Ovary (tissue), 9 donors: ENCODE data around the gene RABGAP1L. TPM values are rescaled to one million over a fixed set of nuclear protein-coding genes. Genes with fewer than 3 reads are reported as not detected.
"Not testable (repeated sequence)": the region's sequence is repeated elsewhere in the genome, so short reads cannot be mapped to it uniquely, and the experiment has no call there.

Experiments
- DNase-seq, 5 donors: peaks; one replicate each; pipeline ENCODE4 v3.0.0-alpha.2; 2019 to 2020
- H3K27ac ChIP-seq, 2 donors: fragments of 200-600 bp; one replicate each; pipeline versions ENCODE4 v1.5.1 to v1.8.0; 2019 to 2022
- H3K27me3 ChIP-seq: fragments of 200-600 bp; one replicate; pipeline ENCODE4 v1.8.0; 2022
- H3K36me3 ChIP-seq: fragments of 200-600 bp; sonication (generic); one replicate; pipeline ENCODE4 v1.5.1; 2019
- H3K4me1 ChIP-seq: one replicate; pipeline ENCODE4 v1.8.1; 2013; ENCODE audit warnings: mild to moderate bottlenecking, moderate library complexity; ENCODE audit not compliant: insufficient read depth
- H3K4me3 ChIP-seq: fragments of 200-600 bp; sonication (generic); one replicate; pipeline ENCODE4 v1.5.1; 2017
- H3K9me3 ChIP-seq, 2 donors: fragments of 200-600 bp in 1 of 2; sonication (generic) in 1 of 2; one replicate each; pipeline versions ENCODE4 v1.5.1 to v1.8.1; 2013 to 2019; ENCODE audit warnings: mild to moderate bottlenecking in 1 of 2, moderate library complexity in 1 of 2
- EP300 ChIP-seq: sonication (generic); formaldehyde crosslinking; IDR thresholded peaks from one replicate; pipeline ENCODE4 v1.6.1; 2017; ENCODE audit warnings: antibody characterized with exemption
- POLR2A ChIP-seq: fragments of 450-650 bp; IDR thresholded peaks from one replicate; pipeline ENCODE4 v1.6.1; 2017; ENCODE audit warnings: antibody characterized with exemption, mild to moderate bottlenecking, moderate library complexity
- WGBS, 3 donors: extraction: QIAGEN DNeasy Blood & Tissue Kit in 1 of 3; methylation state at CpG; one replicate each; pipeline versions ENCODE4 v1.1.5 to v1.1.7; 2013 to 2017; 5-methylcytosine and 5-hydroxymethylcytosine counted together
- intact Hi-C, 4 donors: fragments of 100-400 bp; cut with DNase I; formaldehyde crosslinking; loops; one replicate each; pipeline versions ENCODE4 v1.11.0 to v1.15.1; 2022 to 2023
- polyA plus RNA-seq, 2 donors: library from polyadenylated mRNA; stranded (reverse); fragments of 200-250 nt in 1 of 2; fragments of 350-450 nt in 1 of 2; fragmentation: Illumina TruSeq in 1 of 2; extraction: RNeasy Lipid Tissue Mini Kit (QIAGEN cat#74804) in 1 of 2; gene quantifications; one replicate each; pipeline ENCODE4 v1.2.3, GENCODE V29; 2013 to 2014
- total RNA-seq, 7 donors: library from RNA; depleted of rRNA in 2 of 7; stranded (reverse); fragments of >200 nt in 2 of 7; fragmentation: NEBNext Ultra II Directional in 3 of 7; extraction: Animal tissue kit (Norgen Biotek cat#: 25700) in 3 of 7; gene quantifications; one replicate each; pipeline versions ENCODE4 v1.1.0 to v1.2.4, GENCODE V29; 2016 to 2023
- TF ChIP-seq, protein P1 (sequence below), 3 donors: fragments of 450-650 bp in 2 of 3; fragments of 200-600 bp in 1 of 3; IDR thresholded peaks; one replicate each; pipeline versions ENCODE4 v1.5.1 to v1.8.0; 2016 to 2022; ENCODE audit warnings: antibody characterized with exemption in 3 of 3, mild to moderate bottlenecking in 1 of 3
- donor health status: DM: no; HTN: no; CAD: no; lungs with moderate emphysema.
- donor health status: DM: no; HTN: no; CAD: no.
- donor health status: Bipolar disorder and iron deficiency.
- donor health status: DM: yes; HTN: yes; CAD: no.
- donor health status: DM: no; HTN: no; CAD: no.
- donor health status: DM: yes; HTN: yes; CAD: no.

The RABGAP1L gene
- total and polyA plus RNA-seq, 9 donors = 17.1 to 56.5 (median 43.6) TPM

DNA sequence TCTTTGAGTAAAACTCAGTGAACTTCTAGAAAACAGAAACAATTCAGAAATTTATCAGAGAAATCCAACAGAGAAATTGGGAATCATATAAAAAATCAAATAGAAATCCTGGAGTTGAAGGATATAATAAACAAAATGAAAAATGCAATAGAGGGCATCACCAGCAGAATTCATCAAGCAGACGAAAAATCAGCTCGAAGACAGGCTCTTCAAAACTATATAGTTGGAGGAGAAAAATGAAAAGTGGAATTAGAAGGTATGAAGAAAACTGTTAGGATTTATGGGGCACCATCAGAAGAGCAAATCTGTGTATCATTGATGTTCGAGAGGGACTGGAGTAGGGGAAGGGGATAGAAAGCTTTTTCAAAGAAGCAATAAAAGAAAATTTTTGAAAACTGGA, 167.0 kb downstream of the RABGAP1L start:
- TF ChIP-seq EP300 = no peak
- Histone ChIP-seq H3K4me3 (no peak overlapping the region), H3K27ac (no peak overlapping the region), H3K27me3 (no peaks in the 10 kb centered on the region), H3K4me1 (no peaks in the 10 kb centered on the region), H3K9me3 (no peaks in the 10 kb centered on the region), H3K36me3 (no peaks in the 10 kb centered on the region)
- intact Hi-C loops = no loop called here
- 94 to 97% (median 96%) methylated on average over 3 of the region's 3 CpGs for WGBS, 3 donors
- no peak for DNase-seq

DNA sequence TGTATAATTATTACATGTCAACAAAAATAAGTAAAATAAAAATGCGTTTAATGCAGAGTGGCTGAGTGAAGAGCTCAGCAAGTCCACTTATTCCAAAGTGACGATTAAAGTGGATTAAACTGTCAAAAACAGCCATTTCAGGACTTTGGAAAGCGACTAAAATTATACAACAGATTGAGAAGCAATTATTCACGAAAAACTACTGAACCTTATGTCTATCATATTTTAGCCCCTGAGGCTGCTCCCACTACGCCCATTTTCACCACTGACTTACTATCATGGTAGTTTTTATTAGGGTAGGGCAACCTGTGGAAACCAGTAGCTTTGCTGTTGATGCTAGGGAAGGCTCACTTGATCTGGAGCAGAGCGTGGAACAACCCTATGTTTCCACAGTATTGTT, 174.1 kb downstream of the RABGAP1L start:
- Histone ChIP-seq H3K4me1 (peaks cover 1% of the 10 kb centered on the region), H3K36me3 (no peaks in the 10 kb centered on the region), H3K9me3 (no peaks in the 10 kb centered on the region), H3K27me3 (no peaks in the 10 kb centered on the region), H3K27ac (no peak overlapping the region), H3K4me3 (no peak overlapping the region)
- no peak for TF ChIP-seq EP300
- TF ChIP-seq, protein P1, sequence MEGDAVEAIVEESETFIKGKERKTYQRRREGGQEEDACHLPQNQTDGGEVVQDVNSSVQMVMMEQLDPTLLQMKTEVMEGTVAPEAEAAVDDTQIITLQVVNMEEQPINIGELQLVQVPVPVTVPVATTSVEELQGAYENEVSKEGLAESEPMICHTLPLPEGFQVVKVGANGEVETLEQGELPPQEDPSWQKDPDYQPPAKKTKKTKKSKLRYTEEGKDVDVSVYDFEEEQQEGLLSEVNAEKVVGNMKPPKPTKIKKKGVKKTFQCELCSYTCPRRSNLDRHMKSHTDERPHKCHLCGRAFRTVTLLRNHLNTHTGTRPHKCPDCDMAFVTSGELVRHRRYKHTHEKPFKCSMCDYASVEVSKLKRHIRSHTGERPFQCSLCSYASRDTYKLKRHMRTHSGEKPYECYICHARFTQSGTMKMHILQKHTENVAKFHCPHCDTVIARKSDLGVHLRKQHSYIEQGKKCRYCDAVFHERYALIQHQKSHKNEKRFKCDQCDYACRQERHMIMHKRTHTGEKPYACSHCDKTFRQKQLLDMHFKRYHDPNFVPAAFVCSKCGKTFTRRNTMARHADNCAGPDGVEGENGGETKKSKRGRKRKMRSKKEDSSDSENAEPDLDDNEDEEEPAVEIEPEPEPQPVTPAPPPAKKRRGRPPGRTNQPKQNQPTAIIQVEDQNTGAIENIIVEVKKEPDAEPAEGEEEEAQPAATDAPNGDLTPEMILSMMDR (IDR thresholded peaks at IDR 0.05) = no peak
- no peak for TF ChIP-seq POLR2A
- no peak for DNase-seq
- intact Hi-C loops = no loop called here
- WGBS, 3 donors = 91 to 97% (median 93%) methylated on average over 6 of the region's 6 CpGs

DNA sequence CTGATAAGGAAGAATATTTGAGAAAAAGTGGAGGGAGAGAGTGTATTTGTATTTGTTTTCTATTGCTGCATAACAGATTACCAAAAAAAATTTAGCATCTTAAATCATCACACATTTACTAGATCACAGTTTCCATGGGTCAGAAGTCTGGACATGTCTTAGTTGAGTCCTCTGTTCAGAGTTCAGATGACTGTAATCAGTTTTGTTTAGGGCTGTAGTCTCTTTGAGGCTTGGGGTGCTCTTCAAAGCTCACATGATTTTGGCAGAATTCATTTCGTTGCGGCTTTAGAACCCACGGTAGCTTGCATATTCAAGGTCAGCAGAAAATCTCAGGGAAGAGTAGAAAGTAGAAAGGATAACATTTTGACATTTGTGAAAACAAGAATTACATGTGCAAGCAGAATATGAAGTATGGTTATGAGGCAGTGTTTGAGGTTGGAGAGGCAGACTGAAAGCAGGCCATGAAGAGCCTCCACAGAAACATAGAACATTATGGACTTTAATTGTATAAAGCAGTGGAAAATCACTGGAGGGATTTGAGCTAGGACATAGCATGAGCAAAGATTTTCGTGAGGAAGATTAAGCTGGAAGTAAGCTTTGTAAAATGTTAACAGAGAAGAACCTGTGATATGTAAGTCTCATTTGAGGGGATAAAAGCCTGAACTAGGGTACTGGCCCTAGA, 177.8 kb downstream of the RABGAP1L start:
- no peak overlapping the region for H3K27ac ChIP-seq
- peaks cover 1% of the 10 kb centered on the region for H3K4me1 ChIP-seq
- no peaks in the 10 kb centered on the region for H3K36me3 ChIP-seq
- TF ChIP-seq EP300 = no peak
- TF ChIP-seq, protein P1 (IDR thresholded peaks at IDR 0.05) = no peak
- TF ChIP-seq POLR2A = no peak
- DNase-seq = no peak
- no peaks in the 10 kb centered on the region for H3K27me3 ChIP-seq
- no peaks in the 10 kb centered on the region for H3K9me3 ChIP-seq
- H3K4me3 ChIP-seq = no peak overlapping the region
- 18 to 44% (median 24%) methylated on average over 4 of the region's 4 CpGs for WGBS, 3 donors
- intact Hi-C loops = no loop called here

DNA sequence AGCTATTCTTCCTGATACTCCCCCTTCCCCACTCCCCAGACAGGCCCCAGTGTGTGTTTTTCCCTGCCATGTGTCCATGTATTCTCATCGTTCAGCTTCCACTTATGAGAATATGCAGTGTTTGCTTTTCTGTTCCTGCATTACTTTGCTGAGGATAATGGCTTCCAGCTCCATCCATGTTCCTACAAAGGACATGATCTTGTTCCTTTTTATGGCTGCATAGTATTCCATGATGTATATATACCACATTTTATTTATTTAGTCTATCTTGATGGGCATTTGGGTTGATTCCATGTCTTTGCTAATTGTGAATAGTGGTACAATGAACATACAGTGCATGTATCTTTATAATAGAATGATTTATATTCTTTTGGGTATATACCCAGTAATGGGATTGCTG, 181.1 kb downstream of the RABGAP1L start:
- 91 to 97% (median 97%) methylated on average over 1 of the region's 1 CpG for WGBS, 3 donors
- H3K27ac ChIP-seq, H3K36me3 ChIP-seq, H3K4me3 ChIP-seq, H3K27me3 ChIP-seq, H3K4me1 ChIP-seq, intact Hi-C loops, H3K9me3 ChIP-seq, DNase-seq: not testable (repeated sequence)

DNA sequence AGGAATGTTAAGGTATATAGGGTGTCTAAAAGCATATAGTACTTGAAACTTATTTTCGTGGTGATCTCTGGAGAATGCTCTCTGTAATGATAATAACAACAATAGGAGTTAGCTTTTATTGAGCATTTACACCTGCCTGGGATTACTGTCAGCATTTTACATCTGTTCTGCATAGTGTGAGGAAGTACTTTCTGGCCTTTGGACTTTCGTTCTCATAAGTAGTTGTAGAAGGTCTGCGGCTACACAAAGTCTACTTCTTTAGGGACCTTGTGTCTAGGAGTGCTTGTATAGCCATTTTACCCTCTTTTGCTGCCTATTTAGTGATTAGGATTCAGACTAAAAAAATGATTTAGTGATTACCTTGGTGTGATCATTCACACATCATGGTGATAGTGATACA, 184.8 kb downstream of the RABGAP1L start:
- intact Hi-C loops = no loop called here
- no peak overlapping the region for H3K4me3 ChIP-seq
- TF ChIP-seq, protein P1 (IDR thresholded peaks at IDR 0.05) = no peak
- no peak for TF ChIP-seq POLR2A
- no peak for TF ChIP-seq EP300
- no peaks in the 10 kb centered on the region for H3K27me3 ChIP-seq
- 89 to 94% (median 90%) methylated on average over 3 of the region's 3 CpGs for WGBS, 3 donors
- DNase-seq = no peak
- H3K36me3 ChIP-seq = no peaks in the 10 kb centered on the region
- no peaks in the 10 kb centered on the region for H3K4me1 ChIP-seq
- no peaks in the 10 kb centered on the region for H3K9me3 ChIP-seq
- H3K27ac ChIP-seq = no peak overlapping the region
